Measurements from ENCODE around the gene FLNC. TPM values are rescaled to one million over a fixed set of nuclear protein-coding genes. Genes with fewer than 3 reads are reported as not detected.

The FLNC gene
- total RNA-seq, 1 donor from 2014 or later = 591 TPM

DNA sequence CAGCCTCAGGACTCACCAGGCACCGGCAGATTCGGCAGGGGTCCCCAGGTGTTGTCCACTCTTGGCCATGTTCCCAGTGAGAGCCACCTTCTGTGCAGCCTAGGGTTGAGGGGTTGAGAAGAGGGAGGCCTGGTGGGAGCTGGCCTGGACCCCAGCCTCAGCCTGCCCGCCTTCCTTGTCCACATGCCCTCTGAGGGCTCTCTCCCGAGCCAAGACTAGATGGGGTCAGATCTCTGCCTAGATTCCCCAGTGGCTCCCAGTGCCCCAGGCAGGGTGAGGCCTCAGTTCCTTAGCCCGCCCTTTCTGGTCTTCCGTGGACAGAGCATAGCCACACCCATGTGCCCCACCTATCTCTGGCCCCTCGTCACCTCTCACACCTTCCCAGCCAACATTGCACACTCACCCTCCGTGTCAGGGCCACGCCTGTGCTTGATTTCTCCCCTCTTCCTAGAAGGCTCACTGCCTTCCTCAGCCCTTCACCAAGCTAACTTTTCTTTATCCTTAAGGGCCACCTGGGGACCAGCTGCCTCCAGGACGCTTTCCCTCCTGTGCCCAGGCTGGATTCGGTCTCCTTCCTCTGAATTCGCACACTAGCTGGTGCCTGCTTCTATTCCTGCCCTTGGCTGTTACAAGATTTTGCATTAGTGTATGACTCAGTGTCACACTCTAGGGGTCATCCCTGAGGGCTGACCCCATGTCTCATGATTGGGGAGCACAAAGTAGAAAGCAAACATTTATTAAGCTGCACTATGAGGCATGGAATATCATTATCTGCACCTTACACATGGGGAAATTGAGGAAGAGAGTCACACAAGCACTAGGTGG, 72.8 kb downstream of the FLNC start:
- intact Hi-C loops (cut with micrococcal nuclease) = loop anchor here (10.0 kb wide), 1 partner anchor 202 kb away; no protein-coding TSS in a partner anchor
- DNase-seq (no peak), ATAC-seq (no peak)

DNA sequence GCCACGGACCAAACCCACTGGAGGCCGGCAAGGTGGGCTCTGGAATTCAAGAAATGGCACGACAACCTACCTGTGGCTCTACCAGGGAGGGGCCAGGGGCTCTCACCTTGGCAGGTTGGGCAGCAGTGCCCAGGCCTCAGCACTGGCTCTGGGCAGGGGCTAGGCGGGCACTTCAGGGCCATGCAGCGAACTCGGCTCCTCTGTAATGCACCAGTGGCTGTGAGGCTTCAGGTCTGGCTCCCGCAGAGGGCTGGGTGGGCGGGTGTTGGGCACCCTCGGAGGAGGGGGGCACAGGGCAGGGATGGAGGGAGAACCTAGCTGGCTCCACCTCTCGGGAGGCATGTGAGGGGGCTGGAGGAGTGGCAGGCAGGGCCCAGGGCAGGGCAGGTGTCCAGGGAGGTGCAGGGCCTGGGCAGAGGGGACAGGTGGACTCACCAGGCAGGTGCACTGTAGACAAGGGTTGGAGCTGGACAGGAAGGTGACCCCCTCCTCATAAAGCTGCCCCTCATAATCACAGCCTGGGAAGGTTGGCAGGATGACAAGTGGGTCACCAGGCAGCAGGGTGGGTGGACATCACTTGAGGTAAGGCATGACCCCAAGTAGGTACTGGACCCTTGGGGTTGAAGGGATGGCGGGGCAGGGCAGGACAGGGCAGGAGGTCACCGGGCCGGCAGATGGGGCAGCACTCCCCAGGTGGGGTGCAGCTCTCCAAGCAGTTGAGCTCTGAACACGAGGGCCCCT, 73.6 kb downstream of the FLNC start:
- DNase-seq (no peak), ATAC-seq (peak; percentile 13)
- intact Hi-C loops (cut with micrococcal nuclease) = loop anchor here (10.0 kb wide), 1 partner anchor 201 kb away; no protein-coding TSS in a partner anchor

GRCh38 chr7:128904381-128905197, 74.4 kb downstream of the FLNC start:
- peak; percentile 52 for ATAC-seq
- intact Hi-C loops (cut with micrococcal nuclease) = loop anchor here (10.0 kb wide), 1 partner anchor 200 kb away; no protein-coding TSS in a partner anchor
- DNase-seq = no peak

- no peak for DNase-seq
- no peak for ATAC-seq
- intact Hi-C loops (cut with micrococcal nuclease) = loop anchor here (10.0 kb wide), 1 partner anchor 199 kb away; no protein-coding TSS in a partner anchor
Measured at GRCh38 chr7:128906001-128906765, 76.0 kb downstream of the FLNC start.

DNA sequence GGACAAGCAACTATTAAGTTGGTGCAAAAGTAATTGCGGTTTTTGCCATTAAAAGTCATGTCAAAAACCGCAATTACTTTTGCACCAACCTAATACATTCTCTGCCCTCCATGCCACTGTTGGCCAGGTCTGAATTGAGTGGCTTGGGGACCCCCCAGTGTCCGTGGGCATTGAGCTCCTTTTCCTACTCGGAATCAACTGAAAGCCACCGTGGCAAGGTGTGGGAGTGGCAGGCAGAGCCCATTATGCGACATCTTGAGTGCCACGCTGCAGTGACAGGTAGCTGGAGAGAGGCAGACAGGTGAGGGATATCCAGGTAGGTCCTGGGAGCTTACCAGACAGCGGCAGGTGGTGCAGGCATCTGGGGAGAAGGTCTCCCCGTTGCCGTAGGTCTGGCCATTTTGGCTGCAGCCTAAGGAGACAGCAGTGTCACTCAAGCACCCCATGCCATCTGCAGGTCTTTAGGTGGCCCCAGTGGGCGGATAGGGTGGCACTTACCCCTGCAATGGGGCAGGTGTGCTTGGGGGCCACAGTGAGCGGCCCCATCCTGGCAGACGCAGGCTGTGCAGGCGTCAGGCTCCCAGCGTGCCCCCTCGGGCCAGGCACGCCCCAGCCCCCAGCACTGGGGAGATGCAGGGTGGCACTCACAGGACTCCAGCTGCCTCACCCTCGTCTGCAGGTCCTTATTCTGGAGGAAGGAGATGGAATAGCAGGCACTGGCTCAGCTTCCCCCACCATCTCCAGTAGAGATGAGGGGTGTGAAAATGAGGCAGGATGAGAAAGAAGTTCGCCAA, 76.8 kb downstream of the FLNC start:
- ATAC-seq (no peak), DNase-seq (no peak)
- intact Hi-C loops (cut with micrococcal nuclease) = loop anchor here (10.0 kb wide), 1 partner anchor 198 kb away; no protein-coding TSS in a partner anchor

Other genes starting within 250 kb of the FLNC start
- gene GARIN1A, start 158.1 kb upstream of the FLNC start, total RNA-seq = 0.97 TPM
- gene CALU, start 91.0 kb upstream of the FLNC start, total RNA-seq = 186 TPM
- not detected for gene OPN1SW, start 54.6 kb upstream of the FLNC start, total RNA-seq
- gene CCDC136, start 38.4 kb upstream of the FLNC start, total RNA-seq = 6.5 TPM
- 115 TPM for gene ATP6V1F, start 32.5 kb downstream of the FLNC start, total RNA-seq
- gene KCP, start 80.3 kb downstream of the FLNC start, total RNA-seq = 0.12 TPM
- 2.9 TPM for gene IRF5, start 107.5 kb downstream of the FLNC start, total RNA-seq
- gene TNPO3, start 224.7 kb downstream of the FLNC start, total RNA-seq = 38.0 TPM